Lung microvascular endothelial cell (primary cell): Measurements from ENCODE around the gene DMRTC2. TPM values are rescaled to one million over a fixed set of nuclear protein-coding genes. Genes with fewer than 3 reads are reported as not detected.

Experiments
- DNase-seq, 2 donors: peaks; one replicate each; pipeline versions ENCODE4 v3.0.0 to v3.0.0-alpha.2; 2010; ENCODE audit warnings: low read depth in 2 of 2
- total RNA-seq: library from RNA; depleted of rRNA; stranded (reverse); fragments of >200 nt; gene quantifications from 2 replicates; pipeline ENCODE4 v1.2.1, GENCODE V29; 2014

The DMRTC2 gene
- total RNA-seq, 1 donor from 2014 or later, result not detected

GRCh38 chr19:41888926-41889325 lies 44.1 kb downstream of the DMRTC2 start:
- DNase-seq, result no peak

GRCh38 chr19:41889896-41890295 lies 45.1 kb downstream of the DMRTC2 start:
- DNase-seq, result no peak

GRCh38 chr19:41890936-41891335 lies 46.1 kb downstream of the DMRTC2 start:
- DNase-seq, result no peak

GRCh38 chr19:41892173-41892902 lies 47.5 kb downstream of the DMRTC2 start:
- no peak for DNase-seq

GRCh38 chr19:41893899-41894298 lies 49.1 kb downstream of the DMRTC2 start:
- no peak for DNase-seq

GRCh38 chr19:41894350-41894749 lies 49.5 kb downstream of the DMRTC2 start:
- DNase-seq, result no peak

GRCh38 chr19:41895745-41896580 lies 51.1 kb downstream of the DMRTC2 start:
- no peak for DNase-seq

- DNase-seq, result no peak
Observed at GRCh38 chr19:41896581-41896942, 51.7 kb downstream of the DMRTC2 start.

GRCh38 chr19:41897181-41897580 lies 52.3 kb downstream of the DMRTC2 start:
- no peak for DNase-seq

GRCh38 chr19:41897820-41898219 lies 53.0 kb downstream of the DMRTC2 start:
- no peak for DNase-seq

GRCh38 chr19:41898235-41898634 lies 53.4 kb downstream of the DMRTC2 start:
- no peak for DNase-seq

Other genes with a start within 250 kb of the DMRTC2 start
- not detected in 2 replicates for gene CEACAM4, start 218.0 kb upstream of the DMRTC2 start, total RNA-seq
- 0.44 and 0.60 TPM in 2 replicates for gene CEACAM7, start 156.8 kb upstream of the DMRTC2 start, total RNA-seq
- not detected in 2 replicates for gene CEACAM5, start 136.4 kb upstream of the DMRTC2 start, total RNA-seq
- gene CEACAM6, start 89.5 kb upstream of the DMRTC2 start, total RNA-seq, result not detected in 2 replicates
- gene CEACAM3, start 48.5 kb upstream of the DMRTC2 start, total RNA-seq, result not detected in 2 replicates
- gene LYPD4, start 359 bp upstream of the DMRTC2 start, total RNA-seq, result not detected in 2 replicates
- 1,113 and 1,209 TPM in 2 replicates for gene RPS19, start 15.2 kb downstream of the DMRTC2 start, total RNA-seq
- gene CD79A, start 32.2 kb downstream of the DMRTC2 start, total RNA-seq, result not detected in 2 replicates
- gene ARHGEF1, start 38.1 kb downstream of the DMRTC2 start, total RNA-seq, result 24.0 and 34.7 TPM in 2 replicates
- gene ERFL, start 83.4 kb downstream of the DMRTC2 start, total RNA-seq, result not detected in 2 replicates
- gene RABAC1, start 114.3 kb downstream of the DMRTC2 start, total RNA-seq, result 125 and 173 TPM in 2 replicates
- gene ATP1A3, start 149.2 kb downstream of the DMRTC2 start, total RNA-seq, result under 0.01 TPM in 1 of 2 replicates, not detected in the other
- not detected in 2 replicates for gene GRIK5, start 225.2 kb downstream of the DMRTC2 start, total RNA-seq
- 6.3 and 9.1 TPM in 2 replicates for gene ZNF574, start 231.1 kb downstream of the DMRTC2 start, total RNA-seq